A549 treated with dexamethasone at 1 μM for 4 hours (cell line): ENCODE results near the gene LNP1. TPM values are rescaled to one million over a fixed set of nuclear protein-coding genes. Genes with fewer than 3 reads are reported as not detected.

Experiments
- total RNA-seq: library from RNA; stranded (reverse); fragments of 200-300 nt; extraction: Qiagen RNA extraction; gene quantifications from 5 replicates; pipeline ENCODE4 v1.2.3, GENCODE V29; 2022

LNP1 gene, protein sequence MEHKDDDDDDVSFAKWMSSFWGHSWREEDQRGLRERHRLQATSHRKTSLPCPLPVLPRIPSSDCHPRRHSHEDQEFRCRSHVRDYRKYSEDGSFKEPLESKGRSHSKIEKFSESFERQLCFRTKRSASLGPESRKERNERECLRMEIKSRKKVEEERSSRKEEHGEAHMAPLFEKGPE
- total RNA-seq, result 0.65 to 1.0 TPM (median 0.88 TPM) in 5 replicates

DNA sequence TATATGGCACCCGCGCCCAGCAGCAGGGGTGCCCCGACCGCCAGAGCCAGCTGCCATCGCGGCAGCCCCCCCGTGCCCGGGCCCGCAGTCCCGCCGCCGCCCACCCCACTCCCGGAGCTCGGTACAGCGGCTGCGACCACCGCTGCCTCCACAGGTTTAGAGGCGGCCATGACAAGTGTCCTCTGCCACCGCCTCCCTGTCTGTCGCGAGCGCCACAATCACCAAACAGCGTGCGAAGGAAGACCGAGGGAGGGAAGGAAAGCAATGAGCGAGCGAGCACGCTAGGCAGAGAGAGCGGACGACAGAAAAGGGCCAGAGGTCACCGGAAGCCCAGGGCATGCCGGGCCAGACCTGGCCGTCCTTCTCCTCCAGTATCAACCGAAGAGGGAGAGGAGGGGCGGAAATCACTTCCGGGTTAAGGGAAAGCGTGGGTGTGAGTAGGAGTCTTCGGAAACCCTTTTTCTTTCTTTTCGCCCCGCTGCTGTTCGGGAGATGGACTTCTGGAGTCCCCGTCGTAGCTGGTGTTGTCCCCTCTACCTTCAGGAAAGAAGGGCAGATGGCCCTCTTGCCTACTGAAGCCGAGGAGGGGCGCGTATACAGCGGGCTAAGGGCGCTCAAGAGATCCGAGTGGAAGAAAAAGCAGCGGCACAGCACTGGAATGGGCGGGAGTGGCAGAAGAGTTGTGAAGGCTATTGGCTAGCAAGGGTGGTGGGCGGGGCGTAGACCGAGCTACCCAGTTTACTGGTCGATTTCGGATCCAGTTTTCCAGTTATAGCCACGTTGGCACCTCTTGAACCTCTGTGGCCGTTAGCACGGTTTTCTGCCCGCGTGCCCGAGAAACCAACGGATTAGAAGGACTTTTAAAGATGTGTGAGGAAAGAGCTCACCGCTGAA is at the start of gene LNP1, which contains the start of gene TOMM70:
LNP1 (plus strand) TSS at position 760 of the 894 bp plus-strand sequence. CDS start 28,191 bp downstream, outside the sequence.
TOMM70 (minus strand) TSS at position 310 of the 894 bp plus-strand sequence; CDS start at position 170, 140 bp downstream.

GRCh38 chr3:100492059-100493006 is 91.0 kb downstream of the LNP1 start, which contains the start of gene TMEM45A:
Gene TMEM45A (plus strand): TSS chr3:100492619. CDS start chr3:100555212, 62,593 bp downstream.

Other genes with a start within 250 kb of the LNP1 start
- gene TBC1D23, start 140.5 kb upstream of the LNP1 start, total RNA-seq, result 10.7 to 14.8 TPM (median 13.0 TPM) in 5 replicates
- gene NIT2, start 66.8 kb upstream of the LNP1 start, total RNA-seq, result 77.9 to 85.8 TPM (median 81.9 TPM) in 5 replicates
- 47.7 to 56.0 TPM (median 49.6 TPM) in 5 replicates for gene TOMM70, start 450 bp upstream of the LNP1 start, total RNA-seq
- 1.7 to 2.8 TPM (median 2.4 TPM) in 5 replicates for gene TMEM45A, start 91.1 kb downstream of the LNP1 start, total RNA-seq
- not detected in 5 replicates for gene ADGRG7, start 208.1 kb downstream of the LNP1 start, total RNA-seq